CD4-positive, alpha-beta T cell (primary cell): ENCODE results near the gene TEX2. TPM values are rescaled to one million over a fixed set of nuclear protein-coding genes. Genes with fewer than 3 reads are reported as not detected.
"Not testable (repeated sequence)": the region's sequence is repeated elsewhere in the genome, so short reads cannot be mapped to it uniquely, and the experiment has no call there.

Experiments
- ATAC-seq: fragments of 200-7000 bp; cut with Tn5 transposase; one replicate; pipeline ENCODE4 v1.10.0; 2022; ENCODE audit warnings: mild to moderate bottlenecking; ENCODE audit not compliant: poor library complexity
- CTCF ChIA-PET: fragments of 350-600 bp; sonication (Branson Sonifier 250); formaldehyde crosslinking; loops from one replicate; lab custom pipeline; 2021; ENCODE audit warnings: antibody characterized with exemption, inconsistent platforms; lab: Charles Lee
- POLR2A ChIA-PET: fragments of 350-600 bp; sonication (Branson Sonifier 250); formaldehyde crosslinking; loops from one replicate; lab custom pipeline; 2021; ENCODE audit warnings: antibody characterized with exemption, inconsistent platforms; lab: Charles Lee
- DNase-seq, 14 experiments: peaks; one replicate each; pipeline ENCODE4 v3.0.0-alpha.2; 2013 to 2020; ENCODE audit warnings: mixed read lengths in 2 of 14
- H3K27ac ChIP-seq, 2 donors: one replicate each; pipeline versions ENCODE4 v1.5.1 to v1.7.0; 2013; ENCODE audit warnings: low read length in 2 of 2, low read depth in 1 of 2, mild to moderate bottlenecking in 1 of 2
- H3K27me3 ChIP-seq, 2 experiments: 1 replicate in 1 of 2; 2 replicates in 1 of 2; pipeline versions ENCODE4 v1.6.1 to v1.7.0; 2013; ENCODE audit warnings: low read length in 2 of 2, control low read depth in 1 of 2, mild to moderate bottlenecking in 1 of 2, moderate library complexity in 1 of 2; ENCODE audit not compliant: insufficient read depth in 2 of 2, control insufficient read depth in 1 of 2
- H3K36me3 ChIP-seq: one replicate; pipeline ENCODE4 v1.6.1; 2013; ENCODE audit warnings: low read length, control low read depth; ENCODE audit not compliant: insufficient read depth
- H3K4me1 ChIP-seq: one replicate; pipeline ENCODE4 v1.6.1; 2013; ENCODE audit warnings: low read length, control low read depth; ENCODE audit not compliant: insufficient read depth
- H3K4me3 ChIP-seq: one replicate; pipeline ENCODE4 v1.5.1; 2013; ENCODE audit warnings: mild to moderate bottlenecking, low read length, moderate library complexity
- H3K9me3 ChIP-seq, 2 experiments: 1 replicate in 1 of 2; 2 replicates in 1 of 2; pipeline versions ENCODE4 v1.6.1 to v1.7.0; 2013; ENCODE audit warnings: low read length in 2 of 2, mild to moderate bottlenecking in 2 of 2, control low read depth in 1 of 2, moderate library complexity in 1 of 2; ENCODE audit not compliant: control insufficient read depth in 1 of 2, insufficient read depth in 1 of 2
- H3K27ac Mint-ChIP-seq: one replicate; pipeline ENCODE4 v1.8.0; 2020; ENCODE audit warnings: mixed read lengths
- H3K27me3 Mint-ChIP-seq: one replicate; pipeline ENCODE4 v1.8.0; 2021; ENCODE audit warnings: mixed read lengths
- H3K36me3 Mint-ChIP-seq: one replicate; pipeline ENCODE4 v1.8.0; 2021; ENCODE audit warnings: low read depth, mixed read lengths
- H3K4me1 Mint-ChIP-seq: one replicate; pipeline ENCODE4 v1.8.0; 2021; ENCODE audit warnings: low read depth, mixed read lengths
- H3K4me3 Mint-ChIP-seq: one replicate; pipeline ENCODE4 v1.8.0; 2020; ENCODE audit warnings: mild to moderate bottlenecking, mixed read lengths
- H3K9me3 Mint-ChIP-seq: one replicate; pipeline ENCODE4 v1.8.0; 2020; ENCODE audit warnings: mixed read lengths
- intact Hi-C, 2 experiments: fragments of 100-400 bp; cut with DNase I in 1 of 2; cut with micrococcal nuclease in 1 of 2; formaldehyde crosslinking; loops; one replicate each; pipeline versions ENCODE4 v1.15.1 to v1.9.0; 2023 to 2025; cut with DNase I, micrococcal nuclease
- total RNA-seq, 174 experiments: library from RNA in 2 of 174; stranded (reverse) in 2 of 174; gene quantifications; one replicate each; pipeline ENCODE4 v1.2.3 and lab custom pipeline; 2021 to 2026
- TF ChIP-seq, protein P1 (sequence below): fragments of 200-600 bp; IDR thresholded peaks from one replicate; pipeline ENCODE4 v1.8.0; 2022; ENCODE audit warnings: antibody characterized with exemption, mild to moderate bottlenecking

Gene TEX2
- total RNA-seq, 2 experiments from 2014 or later: 8.6 to 8.9 TPM

DNA sequence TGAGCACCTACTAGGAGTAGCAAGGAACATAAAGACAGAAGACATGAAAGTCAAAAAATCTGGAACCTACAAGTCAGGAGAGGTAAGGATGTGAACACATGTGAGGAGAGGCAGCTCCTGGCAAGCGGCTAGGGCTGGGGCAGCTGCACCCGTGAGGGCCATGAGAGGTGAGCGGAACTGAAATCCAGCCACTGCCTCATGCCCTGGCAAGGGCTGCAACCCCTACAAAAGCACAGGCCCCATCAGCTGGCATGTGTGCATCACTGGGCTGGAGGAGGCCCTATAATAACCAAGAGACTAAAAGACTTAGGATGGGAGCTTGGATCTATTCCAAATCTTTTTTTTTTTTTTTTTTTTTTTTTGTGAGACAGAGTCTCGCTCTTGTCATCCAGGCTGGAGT lies 92.8 kb downstream of the TEX2 start:
- Mint-ChIP-seq H3K36me3 (peaks cover 63% of the 10 kb centered on the region), H3K27me3 (no peaks in the 10 kb centered on the region), H3K4me3 (no peak overlapping the region), H3K27ac (no peak overlapping the region), H3K4me1 (no peaks in the 10 kb centered on the region), H3K9me3 (no peaks in the 10 kb centered on the region)
- Histone ChIP-seq H3K36me3 (peaks cover 12% of the 10 kb centered on the region), H3K4me1 (no peaks in the 10 kb centered on the region), H3K9me3 (no peaks in the 10 kb centered on the region), H3K27ac (no peak overlapping the region), H3K27me3 (no peaks in the 10 kb centered on the region), H3K4me3 (no peak overlapping the region)
- CTCF ChIA-PET: no interaction called here
- no peak for DNase-seq
- POLR2A ChIA-PET: no interaction called here
- TF ChIP-seq, protein P1, sequence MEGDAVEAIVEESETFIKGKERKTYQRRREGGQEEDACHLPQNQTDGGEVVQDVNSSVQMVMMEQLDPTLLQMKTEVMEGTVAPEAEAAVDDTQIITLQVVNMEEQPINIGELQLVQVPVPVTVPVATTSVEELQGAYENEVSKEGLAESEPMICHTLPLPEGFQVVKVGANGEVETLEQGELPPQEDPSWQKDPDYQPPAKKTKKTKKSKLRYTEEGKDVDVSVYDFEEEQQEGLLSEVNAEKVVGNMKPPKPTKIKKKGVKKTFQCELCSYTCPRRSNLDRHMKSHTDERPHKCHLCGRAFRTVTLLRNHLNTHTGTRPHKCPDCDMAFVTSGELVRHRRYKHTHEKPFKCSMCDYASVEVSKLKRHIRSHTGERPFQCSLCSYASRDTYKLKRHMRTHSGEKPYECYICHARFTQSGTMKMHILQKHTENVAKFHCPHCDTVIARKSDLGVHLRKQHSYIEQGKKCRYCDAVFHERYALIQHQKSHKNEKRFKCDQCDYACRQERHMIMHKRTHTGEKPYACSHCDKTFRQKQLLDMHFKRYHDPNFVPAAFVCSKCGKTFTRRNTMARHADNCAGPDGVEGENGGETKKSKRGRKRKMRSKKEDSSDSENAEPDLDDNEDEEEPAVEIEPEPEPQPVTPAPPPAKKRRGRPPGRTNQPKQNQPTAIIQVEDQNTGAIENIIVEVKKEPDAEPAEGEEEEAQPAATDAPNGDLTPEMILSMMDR: no peak
- no peak for ATAC-seq
- intact Hi-C loops: no loop called here

DNA sequence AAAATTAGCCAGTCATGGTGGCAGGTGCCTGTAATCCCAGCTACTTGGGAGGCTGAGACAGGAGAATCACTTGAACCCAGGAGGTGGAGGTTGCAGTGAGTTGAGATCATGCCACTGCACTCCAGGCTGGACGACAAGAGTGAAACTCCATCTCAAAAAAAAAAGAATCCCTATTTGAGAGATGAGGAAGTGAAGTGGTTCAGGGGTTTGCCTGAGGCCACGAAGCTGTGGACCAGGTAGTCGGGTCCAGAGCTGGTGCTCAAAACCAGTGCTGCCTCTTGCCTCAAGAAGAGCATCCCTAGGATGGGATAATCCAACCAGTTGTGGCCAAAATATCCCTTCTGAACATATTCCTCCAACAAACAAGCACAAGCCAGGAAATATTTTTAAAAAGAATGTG lies 95.4 kb downstream of the TEX2 start:
- H3K27me3 ChIP-seq, DNase-seq, ATAC-seq, H3K4me1 Mint-ChIP-seq, H3K27me3 Mint-ChIP-seq, CTCF ChIA-PET, H3K9me3 ChIP-seq, H3K4me1 ChIP-seq, H3K27ac ChIP-seq, H3K4me3 ChIP-seq, H3K9me3 Mint-ChIP-seq, H3K4me3 Mint-ChIP-seq, H3K27ac Mint-ChIP-seq, intact Hi-C loops: not testable (repeated sequence)
- POLR2A ChIA-PET: interaction anchor here (4.0 kb wide), 1 partner anchor 22 kb away, joined by 12 read pairs; no protein-coding TSS in a partner anchor
- peaks cover 13% of the 10 kb centered on the region for H3K36me3 ChIP-seq
- H3K36me3 Mint-ChIP-seq: peaks cover 62% of the 10 kb centered on the region

DNA sequence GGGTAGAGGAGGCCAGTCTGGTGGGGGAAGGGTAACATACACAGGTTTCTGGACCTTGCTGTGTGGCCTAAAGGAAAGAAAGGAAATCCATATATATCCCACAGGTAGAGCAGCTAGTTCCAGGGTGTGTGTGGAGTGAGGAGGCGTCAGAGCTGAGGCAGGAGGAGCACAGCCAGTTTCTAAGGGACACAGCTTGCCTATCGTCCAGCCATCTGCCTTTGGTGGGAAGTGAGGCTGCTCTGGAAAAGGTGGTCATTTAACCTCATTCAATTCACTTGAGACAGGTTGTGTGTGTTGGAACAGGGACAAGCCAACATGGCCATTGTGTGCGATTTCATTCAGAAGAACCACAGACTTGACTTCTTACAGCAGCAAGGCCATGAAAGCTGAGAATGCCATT lies 96.2 kb downstream of the TEX2 start:
- TF ChIP-seq, protein P1: no peak
- POLR2A ChIA-PET: interaction anchor here (4.0 kb wide), 1 partner anchor 21 kb away, joined by 12 read pairs; no protein-coding TSS in a partner anchor

GRCh38 chr17:64165347-64165746 lies 97.7 kb downstream of the TEX2 start:
- no peaks in the 10 kb centered on the region for H3K4me1 ChIP-seq
- Mint-ChIP-seq H3K36me3 (peaks cover 50% of the 10 kb centered on the region), H3K4me3 (no peak overlapping the region), H3K27me3 (no peaks in the 10 kb centered on the region), H3K4me1 (peaks cover 7% of the 10 kb centered on the region), H3K27ac (no peak overlapping the region), H3K9me3 (no peaks in the 10 kb centered on the region)
- no peak overlapping the region for H3K4me3 ChIP-seq
- POLR2A ChIA-PET: no interaction called here
- no peaks in the 10 kb centered on the region for H3K9me3 ChIP-seq
- no peaks in the 10 kb centered on the region for H3K27me3 ChIP-seq
- CTCF ChIA-PET: interaction anchor here (0.5 kb wide), 1 partner anchor 313 kb away, joined by 3 read pairs; no protein-coding TSS in a partner anchor
- TF ChIP-seq, protein P1: no peak
- H3K27ac ChIP-seq: no peak overlapping the region
- intact Hi-C loops: no loop called here
- no peak for ATAC-seq
- DNase-seq: no peak
- H3K36me3 ChIP-seq: peaks cover 17% of the 10 kb centered on the region

More for the DNA sequence above, 96.2 kb downstream of the TEX2 start:
- Mint-ChIP-seq H3K27ac (no peak overlapping the region), H3K4me1 (peaks cover 2% of the 10 kb centered on the region), H3K36me3 (peaks cover 58% of the 10 kb centered on the region), H3K9me3 (no peaks in the 10 kb centered on the region), H3K4me3 (no peak overlapping the region), H3K27me3 (no peaks in the 10 kb centered on the region)
- peaks cover 13% of the 10 kb centered on the region for H3K36me3 ChIP-seq
- H3K4me1 ChIP-seq: no peaks in the 10 kb centered on the region
- no peak for ATAC-seq
- H3K9me3 ChIP-seq: no peaks in the 10 kb centered on the region
- CTCF ChIA-PET: no interaction called here
- H3K27me3 ChIP-seq: no peaks in the 10 kb centered on the region
- no peak overlapping the region for H3K4me3 ChIP-seq
- no peak overlapping the region for H3K27ac ChIP-seq
- no peak for DNase-seq
- intact Hi-C loops: no loop called here
